Transverse colon (tissue), 4 donors: ENCODE results near the gene SPTBN1. TPM values are rescaled to one million over a fixed set of nuclear protein-coding genes. Genes with fewer than 3 reads are reported as not detected.
A peak's percentile ranks its signal among the peaks of the same experiment; 100 is the strongest.

ENCODE experiments used
- DNase-seq: peaks from one replicate; pipeline ENCODE4 v3.0.0-alpha.2; 2019
- H3K27ac ChIP-seq, 4 donors: fragments of 200-600 bp; sonication (generic); 2 replicates each; pipeline ENCODE4 v1.5.1; 2016 to 2018; ENCODE audit warnings: inconsistent platforms in 4 of 4
- H3K27me3 ChIP-seq: fragments of 200-600 bp; sonication (generic); 2 replicates; pipeline ENCODE4 v1.5.1; 2017; ENCODE audit warnings: inconsistent platforms
- H3K36me3 ChIP-seq, 4 donors: fragments of 200-600 bp; sonication (generic); 2 replicates each; pipeline ENCODE4 v1.5.1; 2017 to 2019; ENCODE audit warnings: inconsistent platforms in 4 of 4
- H3K4me1 ChIP-seq, 4 donors: fragments of 200-600 bp; sonication (generic); 2 replicates each; pipeline ENCODE4 v1.5.1; 2017 to 2020; ENCODE audit warnings: inconsistent platforms in 4 of 4
- H3K4me3 ChIP-seq, 4 donors: fragments of 200-600 bp; sonication (generic); 1 replicate in 1 of 4; 2 replicates in 3 of 4; pipeline versions ENCODE4 v1.5.1 to v1.6.1; 2017 to 2019; ENCODE audit warnings: inconsistent platforms in 4 of 4
- H3K9me3 ChIP-seq, 2 donors: fragments of 200-600 bp; sonication (generic); 2 replicates each; pipeline ENCODE4 v1.5.1; 2017 to 2019; ENCODE audit warnings: inconsistent platforms in 2 of 2
- CTCF ChIP-seq, 5 experiments: fragments of 200-600 bp in 3 of 5; fragments of 450-650 bp in 2 of 5; sonication (generic) in 3 of 5; IDR thresholded peaks; 1 replicate in 2 of 5; 2 replicates in 3 of 5; pipeline ENCODE4 v1.5.1; 2016 to 2017; ENCODE audit warnings: antibody characterized with exemption in 5 of 5, inconsistent platforms in 3 of 5, mild to moderate bottlenecking in 2 of 5, moderate library complexity in 1 of 5
- EP300 ChIP-seq: sonication (generic); formaldehyde crosslinking; IDR thresholded peaks from one replicate; pipeline ENCODE4 v1.6.1; 2017; ENCODE audit warnings: antibody characterized with exemption, low read depth
- POLR2A ChIP-seq: fragments of 450-650 bp; IDR thresholded peaks from one replicate; pipeline ENCODE4 v1.6.1; 2016; ENCODE audit warnings: antibody characterized with exemption, mild to moderate bottlenecking, moderate library complexity
- POLR2AphosphoS5 ChIP-seq, 3 donors: sonication (generic); formaldehyde crosslinking; IDR thresholded peaks; one replicate each; pipeline ENCODE4 v1.6.1; 2016; ENCODE audit warnings: antibody characterized with exemption in 3 of 3
- WGBS, 2 donors: methylation state at CpG; one replicate each; pipeline ENCODE4 v1.1.5; 2018; ENCODE audit warnings: low coverage in 1 of 2; 5-methylcytosine and 5-hydroxymethylcytosine counted together
- in situ Hi-C, 4 donors: fragments of 200-750 bp; cut with MboI; loops; one replicate each; pipeline versions ENCODE4 v1.15.0 to v1.15.1; 2017; ENCODE audit warnings: low sequenced_read_pairs in 3 of 4, low pct_ligation_motif_present in 1 of 4, low pct_unique_long_range_greater_than_20kb in 1 of 4
- intact Hi-C: fragments of 100-400 bp; cut with DNase I; formaldehyde crosslinking; loops from one replicate; pipeline ENCODE4 v1.15.1; 2023; ENCODE audit warnings: low total_unique reads
- total RNA-seq, 4 donors: library from RNA; depleted of rRNA; stranded (reverse); fragments of >200 nt; gene quantifications; one replicate each; pipeline ENCODE4 v1.1.0, GENCODE V29; 2016

The SPTBN1 gene
- total RNA-seq, 4 donors from 2014 or later, result 269 to 301 (median 285) TPM

DNA sequence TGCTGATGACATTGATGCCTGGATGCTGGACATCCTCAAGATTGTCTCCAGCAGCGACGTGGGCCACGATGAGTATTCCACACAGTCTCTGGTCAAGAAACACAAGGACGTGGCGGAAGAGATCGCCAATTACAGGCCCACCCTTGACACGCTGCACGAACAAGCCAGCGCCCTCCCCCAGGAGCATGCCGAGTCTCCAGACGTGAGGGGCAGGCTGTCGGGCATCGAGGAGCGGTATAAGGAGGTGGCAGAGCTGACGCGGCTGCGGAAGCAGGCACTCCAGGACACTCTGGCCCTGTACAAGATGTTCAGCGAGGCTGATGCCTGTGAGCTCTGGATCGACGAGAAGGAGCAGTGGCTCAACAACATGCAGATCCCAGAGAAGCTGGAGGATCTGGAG is 173.3 kb downstream of the SPTBN1 start:
- DNase-seq, result no peak
- in situ Hi-C loops, result loop anchor here in 1 of 4 donors (25.0 kb wide), 1 partner anchor 117 kb away; no protein-coding TSS in a partner anchor
- intact Hi-C loops, result no loop called here
- Histone ChIP-seq H3K9me3 (no peaks in the 10 kb centered on the region), H3K27ac (no peak overlapping the region), H3K27me3 (no peaks in the 10 kb centered on the region), H3K4me1 (peaks cover 0 to 9% (median 7%) of the 10 kb centered on the region in 4 donors), H3K36me3 (peaks cover 0 to 82% (median 34%) of the 10 kb centered on the region in 4 donors), H3K4me3 (no peak overlapping the region)
- WGBS, 2 donors, result 96 to 97% methylated on average over 9 to 20 of the region's 20 CpGs
- TF ChIP-seq CTCF (IDR thresholded peaks at IDR 0.05) (no peak), POLR2AphosphoS5 (IDR thresholded peaks at IDR 0.05) (no peak), POLR2A (no peak), EP300 (no peak)

DNA sequence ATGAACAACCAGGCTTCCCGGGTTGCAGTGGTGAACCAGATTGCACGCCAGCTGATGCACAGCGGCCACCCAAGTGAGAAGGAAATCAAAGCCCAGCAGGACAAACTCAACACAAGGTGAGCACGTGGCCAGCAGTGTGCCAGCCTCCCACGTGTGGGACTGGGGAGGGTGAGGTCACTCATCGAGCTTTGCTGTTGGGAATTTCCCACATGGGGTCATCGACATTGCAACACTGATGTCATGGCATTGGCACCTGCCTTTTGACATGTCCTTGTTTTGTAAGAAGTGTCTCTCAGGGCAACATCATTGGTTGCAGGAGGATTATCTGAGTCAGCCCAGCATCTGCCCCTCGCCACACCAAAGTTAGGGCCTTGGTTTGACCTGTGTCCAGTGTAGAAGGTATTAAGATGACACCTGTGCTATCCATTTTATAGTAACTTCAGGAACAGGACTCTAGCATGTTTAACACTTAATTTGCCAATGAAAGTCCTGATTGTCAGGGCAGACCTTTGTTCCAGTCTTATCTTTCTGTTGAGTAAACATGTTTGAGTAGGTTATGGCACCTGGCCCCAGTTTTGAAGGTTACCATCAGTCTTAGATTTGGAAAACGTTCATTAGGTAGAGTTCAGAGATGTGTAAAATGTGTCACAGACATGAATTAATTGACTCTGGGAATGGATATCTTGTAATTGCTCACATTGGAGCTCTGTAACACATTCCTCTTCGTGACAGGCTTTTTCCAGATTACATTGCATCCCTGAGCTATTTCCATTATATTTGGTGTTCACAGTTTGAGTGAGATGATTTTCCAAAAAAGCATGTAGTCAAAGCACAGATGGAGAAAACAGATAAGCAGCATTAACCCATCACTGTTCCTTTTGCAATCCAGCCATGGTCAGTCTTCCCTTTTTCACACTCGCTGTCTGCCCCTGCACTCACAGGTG is 174.1 kb downstream of the SPTBN1 start:
- in situ Hi-C loops (loop anchor here in 1 of 4 donors (25.0 kb wide), 1 partner anchor 118 kb away; no protein-coding TSS in a partner anchor), intact Hi-C loops (no loop called here)
- H3K36me3 ChIP-seq, result peaks cover 0 to 76% (median 30%) of the 10 kb centered on the region in 4 donors

DNA sequence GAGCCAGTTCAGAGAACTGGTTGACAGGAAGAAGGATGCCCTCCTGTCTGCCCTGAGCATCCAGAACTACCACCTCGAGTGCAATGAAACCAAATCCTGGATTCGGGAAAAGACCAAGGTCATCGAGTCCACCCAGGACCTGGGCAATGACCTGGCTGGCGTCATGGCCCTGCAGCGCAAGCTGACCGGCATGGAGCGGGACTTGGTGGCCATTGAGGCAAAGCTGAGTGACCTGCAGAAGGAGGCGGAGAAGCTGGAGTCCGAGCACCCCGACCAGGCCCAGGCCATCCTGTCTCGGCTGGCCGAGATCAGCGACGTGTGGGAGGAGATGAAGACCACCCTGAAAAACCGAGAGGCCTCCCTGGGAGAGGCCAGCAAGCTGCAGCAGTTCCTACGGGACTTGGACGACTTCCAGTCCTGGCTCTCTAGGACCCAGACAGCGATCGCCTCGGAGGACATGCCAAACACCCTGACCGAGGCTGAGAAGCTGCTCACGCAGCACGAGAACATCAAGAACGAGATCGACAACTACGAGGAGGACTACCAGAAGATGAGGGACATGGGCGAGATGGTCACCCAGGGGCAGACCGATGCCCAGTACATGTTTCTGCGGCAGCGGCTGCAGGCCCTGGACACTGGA is 174.9 kb downstream of the SPTBN1 start:
- intact Hi-C loops (loop anchor here (1.0 kb wide), 1 partner anchor 36 kb away; no protein-coding TSS in a partner anchor), in situ Hi-C loops (loop anchor here in 1 of 4 donors (25.0 kb wide), 1 partner anchor 119 kb away; no protein-coding TSS in a partner anchor)
- Histone ChIP-seq H3K9me3 (no peaks in the 10 kb centered on the region), H3K4me1 (peaks cover 11 to 25% (median 16%) of the 10 kb centered on the region in 4 donors), H3K36me3 (peaks cover 0 to 71% (median 27%) of the 10 kb centered on the region in 4 donors), H3K27ac (peak overlapping the region in 1 of 4 donors; percentile 2), H3K4me3 (no peak overlapping the region), H3K27me3 (no peaks in the 10 kb centered on the region)
- 91 to 96% methylated on average over 7 to 29 of the region's 30 CpGs for WGBS, 2 donors
- DNase-seq, result no peak
- TF ChIP-seq POLR2A (no peak), POLR2AphosphoS5 (IDR thresholded peaks at IDR 0.05) (no peak), CTCF (IDR thresholded peaks at IDR 0.05) (no peak), EP300 (no peak)

More for the DNA sequence above, 174.1 kb downstream of the SPTBN1 start:
- peak; percentile 29 for DNase-seq
- Histone ChIP-seq H3K27ac (peak overlapping the region in 1 of 4 donors; percentile 2), H3K4me1 (peaks cover 8 to 17% (median 13%) of the 10 kb centered on the region in 4 donors), H3K4me3 (no peak overlapping the region), H3K27me3 (no peaks in the 10 kb centered on the region), H3K9me3 (no peaks in the 10 kb centered on the region)
- 55 to 57% methylated on average over 2 to 9 of the region's 11 CpGs for WGBS, 2 donors
- TF ChIP-seq CTCF (IDR thresholded peaks at IDR 0.05) (no peak), POLR2AphosphoS5 (IDR thresholded peaks at IDR 0.05) (peak in 1 of 3 donors; percentile 6), POLR2A (no peak), EP300 (no peak)

DNA sequence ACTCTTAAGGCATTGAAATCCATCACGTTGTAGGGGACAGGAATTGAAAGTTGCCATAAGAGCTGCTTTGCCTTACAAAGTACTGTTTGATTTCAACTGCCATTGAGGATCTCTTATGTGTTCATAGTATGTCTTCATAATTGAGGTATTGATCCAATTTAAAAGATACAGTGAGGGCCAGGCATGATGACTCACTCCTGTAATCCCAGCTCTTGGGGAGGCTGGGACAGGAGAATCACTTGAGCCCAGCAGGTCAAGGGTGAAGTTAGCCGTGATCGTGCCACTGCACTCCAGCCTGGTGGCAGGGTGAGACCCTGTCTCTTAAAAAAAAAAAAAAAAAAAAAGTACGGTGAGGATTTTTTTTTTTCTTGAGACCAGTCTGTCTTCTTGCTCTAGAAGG is 175.6 kb downstream of the SPTBN1 start:
- TF ChIP-seq POLR2AphosphoS5 (IDR thresholded peaks at IDR 0.05) (no peak), POLR2A (no peak), EP300 (no peak), CTCF (IDR thresholded peaks at IDR 0.05) (no peak)
- H3K36me3 ChIP-seq, result peaks cover 0 to 63% (median 23%) of the 10 kb centered on the region in 4 donors
- in situ Hi-C loops, result loop anchor here in 1 of 4 donors (25.0 kb wide), 1 partner anchor 119 kb away; no protein-coding TSS in a partner anchor
- no peak for DNase-seq
- H3K27ac ChIP-seq, result no peak overlapping the region
- H3K4me3 ChIP-seq, result no peak overlapping the region
- whole genome bisulfite sequencing, 2 donors, result 68 to 83% methylated on average over 4 of the region's 4 CpGs
- no peaks in the 10 kb centered on the region for H3K27me3 ChIP-seq
- H3K4me1 ChIP-seq, result peaks cover 11 to 28% (median 20%) of the 10 kb centered on the region in 4 donors
- no peaks in the 10 kb centered on the region for H3K9me3 ChIP-seq
- intact Hi-C loops, result loop anchor here (1.0 kb wide), 1 partner anchor 36 kb away; no protein-coding TSS in a partner anchor
